NB4 (cell line): ENCODE measurements around the gene TIMM22.

ENCODE experiments used
- DNase-seq: peaks from one replicate; pipeline ENCODE4 v3.0.0; 2010; ENCODE audit warnings: low read depth
- H3K4me3 ChIP-seq: one replicate; pipeline ENCODE4 v1.5.1; 2011; ENCODE audit warnings: mild to moderate bottlenecking, low read depth, low read length, moderate library complexity
- MAX ChIP-seq: IDR thresholded peaks from 2 replicates; pipeline ENCODE4 v1.6.1; 2011; ENCODE audit warnings: low read depth, low read length
- MYC ChIP-seq: IDR thresholded peaks from 2 replicates; pipeline ENCODE4 v1.6.1; 2011; ENCODE audit warnings: low read depth, low read length
- POLR2A ChIP-seq: IDR thresholded peaks from 2 replicates; pipeline ENCODE4 v1.6.1; 2011; ENCODE audit warnings: mild to moderate bottlenecking; ENCODE audit not compliant: insufficient read length; ENCODE audit errors: extremely low read depth
- TF ChIP-seq, protein P1 (sequence below): IDR thresholded peaks from one replicate; pipeline ENCODE4 v1.5.1; 2012; ENCODE audit warnings: low read depth, low read length

Gene TIMM22

GRCh38 chr17:1034652-1035210 is 37.8 kb downstream of the TIMM22 start:
- no peak overlapping the region for H3K4me3 ChIP-seq
- DNase-seq: peak; percentile 6
- no peak for TF ChIP-seq MAX
- TF ChIP-seq, protein P1, sequence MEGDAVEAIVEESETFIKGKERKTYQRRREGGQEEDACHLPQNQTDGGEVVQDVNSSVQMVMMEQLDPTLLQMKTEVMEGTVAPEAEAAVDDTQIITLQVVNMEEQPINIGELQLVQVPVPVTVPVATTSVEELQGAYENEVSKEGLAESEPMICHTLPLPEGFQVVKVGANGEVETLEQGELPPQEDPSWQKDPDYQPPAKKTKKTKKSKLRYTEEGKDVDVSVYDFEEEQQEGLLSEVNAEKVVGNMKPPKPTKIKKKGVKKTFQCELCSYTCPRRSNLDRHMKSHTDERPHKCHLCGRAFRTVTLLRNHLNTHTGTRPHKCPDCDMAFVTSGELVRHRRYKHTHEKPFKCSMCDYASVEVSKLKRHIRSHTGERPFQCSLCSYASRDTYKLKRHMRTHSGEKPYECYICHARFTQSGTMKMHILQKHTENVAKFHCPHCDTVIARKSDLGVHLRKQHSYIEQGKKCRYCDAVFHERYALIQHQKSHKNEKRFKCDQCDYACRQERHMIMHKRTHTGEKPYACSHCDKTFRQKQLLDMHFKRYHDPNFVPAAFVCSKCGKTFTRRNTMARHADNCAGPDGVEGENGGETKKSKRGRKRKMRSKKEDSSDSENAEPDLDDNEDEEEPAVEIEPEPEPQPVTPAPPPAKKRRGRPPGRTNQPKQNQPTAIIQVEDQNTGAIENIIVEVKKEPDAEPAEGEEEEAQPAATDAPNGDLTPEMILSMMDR: no peak
- TF ChIP-seq POLR2A: no peak
- TF ChIP-seq MYC: no peak

DNA sequence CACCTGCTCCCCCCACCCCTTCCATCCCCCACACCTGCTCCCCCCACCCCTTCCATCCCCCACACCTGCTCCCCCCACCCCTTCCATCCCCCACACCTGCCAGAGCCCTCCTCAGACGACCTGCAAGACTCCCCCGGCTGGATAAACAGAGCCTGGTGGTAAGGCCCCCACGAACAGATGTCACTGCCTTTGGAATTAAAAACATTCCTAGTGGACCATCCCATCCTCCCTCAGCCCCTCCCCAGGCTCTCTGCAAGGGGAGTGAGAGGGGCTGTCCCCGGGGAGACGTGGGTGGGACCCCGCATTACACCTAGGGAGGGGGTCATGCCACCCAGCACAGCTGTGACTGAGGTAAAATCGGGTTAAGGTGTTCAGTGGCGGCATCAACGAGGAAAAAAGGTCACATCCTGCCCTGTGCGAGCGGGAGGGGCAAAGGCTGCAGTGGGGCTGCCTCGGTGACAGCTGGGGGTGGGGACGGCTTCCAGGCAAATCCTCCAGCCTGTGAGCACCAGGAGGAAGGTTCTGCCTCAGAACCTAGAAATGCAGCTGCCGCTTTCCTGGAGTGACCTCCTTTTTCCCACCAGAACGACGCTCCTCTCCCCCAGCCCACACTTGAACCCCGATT is 38.7 kb downstream of the TIMM22 start:
- DNase-seq: no peak
- TF ChIP-seq MYC: no peak
- TF ChIP-seq POLR2A: no peak
- TF ChIP-seq MAX: no peak
- TF ChIP-seq, protein P1: no peak
- H3K4me3 ChIP-seq: no peak overlapping the region

GRCh38 chr17:1036171-1036844 is 39.4 kb downstream of the TIMM22 start:
- no peak overlapping the region for H3K4me3 ChIP-seq
- TF ChIP-seq POLR2A: no peak
- no peak for TF ChIP-seq MAX
- TF ChIP-seq, protein P1: no peak
- TF ChIP-seq MYC: no peak
- no peak for DNase-seq

DNA sequence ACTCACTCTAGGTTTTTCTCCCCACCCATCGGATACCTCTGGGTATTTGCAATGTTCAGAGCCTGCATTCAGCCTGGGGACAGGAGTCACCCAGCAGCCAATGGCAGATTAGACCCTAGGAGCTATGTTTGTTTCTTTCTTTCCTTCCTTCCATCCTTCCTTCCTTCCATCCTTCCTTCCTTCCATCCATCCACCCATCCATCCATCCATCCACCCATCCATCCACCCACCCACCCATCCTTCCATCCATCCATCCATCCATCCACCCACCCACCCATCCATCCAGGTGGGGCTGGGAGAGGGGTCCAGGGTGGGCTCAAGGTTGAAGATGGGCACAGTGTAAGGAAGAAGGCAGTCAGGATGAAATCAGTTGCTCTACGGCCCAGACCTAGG is 39.9 kb downstream of the TIMM22 start:
- no peak overlapping the region for H3K4me3 ChIP-seq
- TF ChIP-seq, protein P1: no peak
- TF ChIP-seq POLR2A (no peak), MYC (no peak), MAX (no peak)
- DNase-seq: no peak

GRCh38 chr17:1037238-1037879 is 40.4 kb downstream of the TIMM22 start:
- DNase-seq: no peak
- no peak for TF ChIP-seq MAX
- TF ChIP-seq, protein P1: no peak
- no peak for TF ChIP-seq MYC
- no peak for TF ChIP-seq POLR2A

More at GRCh38 chr17:1037238-1037879, 40.4 kb downstream of the TIMM22 start:
- no peak overlapping the region for H3K4me3 ChIP-seq
